IMR-90 (cell line): ENCODE measurements around the gene FTHL17. TPM values are rescaled to one million over a fixed set of nuclear protein-coding genes. Genes with fewer than 3 reads are reported as not detected.

Source experiments
- ATAC-seq: fragments of 200-7000 bp; cut with Tn5 transposase; 2 replicates; pipeline ENCODE4 v1.9.1; 2020; ENCODE audit warnings: low read depth, mild to moderate bottlenecking, moderate library complexity
- BruUV-seq: library from RNA; stranded (reverse); fragments of 400-500 nt; replicated peaks from 2 replicates; lab custom pipeline; 2021; lab: Mats Ljungman, UMichigan
- CTCF ChIA-PET: fragments of 300-600 bp; formaldehyde crosslinking; extraction: SDS; loops from one replicate; lab custom pipeline; 2021; ENCODE audit warnings: antibody characterized with exemption; lab: Yijun Ruan, JAX
- POLR2A ChIA-PET: fragments of 300-600 bp; sonication (Branson Sonifier 250); formaldehyde crosslinking; loops from one replicate; lab custom pipeline; 2022; ENCODE audit warnings: antibody characterized with exemption; ENCODE audit not compliant: unreplicated experiment; lab: Charles Lee
- DNase-seq: peaks from one replicate; pipeline ENCODE4 v3.0.0; 2013
- H2AFZ ChIP-seq: replicated peaks from 2 replicates; pipeline ENCODE3; 2013; ENCODE audit warnings: low read length, mild to moderate bottlenecking; ENCODE audit not compliant: poor library complexity
- H2AK5ac ChIP-seq: 2 replicates; pipeline ENCODE4 v1.6.1; 2013; ENCODE audit warnings: low read depth, low read length, inconsistent platforms
- H2AK9ac ChIP-seq: replicated peaks from 2 replicates; pipeline ENCODE3; 2013; ENCODE audit warnings: mild to moderate bottlenecking, low read depth, low read length, moderate library complexity; ENCODE audit not compliant: poor library complexity
- H2BK120ac ChIP-seq: 2 replicates; pipeline ENCODE4 v1.6.1; 2013; ENCODE audit warnings: low read depth, low read length, inconsistent platforms
- H2BK15ac ChIP-seq: 3 replicates; pipeline ENCODE4 v1.6.1; 2013; ENCODE audit warnings: low read depth, low read length, inconsistent platforms
- H2BK20ac ChIP-seq: 2 replicates; pipeline ENCODE4 v1.6.1; 2013; ENCODE audit warnings: low read depth, mild to moderate bottlenecking, inconsistent platforms, low read length, moderate library complexity
- H2BK5ac ChIP-seq: 2 replicates; pipeline ENCODE4 v1.6.1; 2013; ENCODE audit warnings: mild to moderate bottlenecking, low read depth, low read length, inconsistent platforms; ENCODE audit not compliant: poor library complexity, severe bottlenecking
- H3K14ac ChIP-seq: replicated peaks from 2 replicates; pipeline ENCODE4 v1.6.1; 2013; ENCODE audit warnings: low read depth, low read length, inconsistent platforms
- H3K18ac ChIP-seq: 2 replicates; pipeline ENCODE4 v1.6.1; 2013; ENCODE audit warnings: low read depth, low read length, control low read depth
- H3K23ac ChIP-seq: 2 replicates; pipeline ENCODE4 v1.6.1; 2013; ENCODE audit warnings: low read depth, low read length, inconsistent platforms
- H3K27ac ChIP-seq: 2 replicates; pipeline ENCODE4 v1.5.1; 2013; ENCODE audit warnings: mild to moderate bottlenecking, control low read depth, low read length; ENCODE audit not compliant: insufficient read depth
- H3K27me3 ChIP-seq: 2 replicates; pipeline ENCODE4 v1.6.1; 2013; ENCODE audit warnings: low read length; ENCODE audit not compliant: control insufficient read depth, insufficient read depth
- H3K36me3 ChIP-seq: 2 replicates; pipeline ENCODE4 v1.6.1; 2013; ENCODE audit warnings: low read length, mixed read lengths; ENCODE audit not compliant: control insufficient read depth, insufficient read depth
- H3K4ac ChIP-seq: 2 replicates; pipeline ENCODE4 v1.6.1; 2013; ENCODE audit warnings: low read depth, low read length, inconsistent platforms
- H3K4me1 ChIP-seq: 2 replicates; pipeline ENCODE4 v1.6.1; 2013; ENCODE audit warnings: low read length, mixed read lengths; ENCODE audit not compliant: control insufficient read depth, insufficient read depth
- H3K4me2 ChIP-seq: 2 replicates; pipeline ENCODE4 v1.6.1; 2013; ENCODE audit warnings: low read depth, mild to moderate bottlenecking, control low read depth, low read length, moderate library complexity
- H3K4me3 ChIP-seq: 2 replicates; pipeline ENCODE4 v1.5.1; 2013; ENCODE audit warnings: low read depth, mild to moderate bottlenecking, control low read depth, low read length, moderate library complexity; ENCODE audit not compliant: insufficient read depth
- H3K56ac ChIP-seq: 2 replicates; pipeline ENCODE4 v1.6.1; 2013; ENCODE audit warnings: low read length, inconsistent platforms; ENCODE audit not compliant: insufficient read depth; ENCODE audit errors: extremely low read depth
- H3K79me1 ChIP-seq, 2 experiments: 2 replicates each; pipeline ENCODE4 v1.6.1; 2013; ENCODE audit warnings: low read length in 2 of 2, inconsistent platforms in 1 of 2, low read depth in 1 of 2
- H3K9ac ChIP-seq: 2 replicates; pipeline ENCODE4 v1.6.1; 2013; ENCODE audit warnings: low read depth, low read length, control low read depth
- H3K9me1 ChIP-seq: 2 replicates; pipeline ENCODE4 v1.6.1; 2013; ENCODE audit warnings: low read length, inconsistent platforms; ENCODE audit not compliant: insufficient read depth
- H3K9me3 ChIP-seq: 2 replicates; pipeline ENCODE4 v1.6.1; 2013; ENCODE audit warnings: low read length; ENCODE audit not compliant: control insufficient read depth, insufficient read depth
- H4K20me1 ChIP-seq: 2 replicates; pipeline ENCODE4 v1.6.1; 2013; ENCODE audit warnings: low read length, inconsistent platforms; ENCODE audit not compliant: insufficient read depth
- H4K5ac ChIP-seq: 2 replicates; pipeline ENCODE4 v1.6.1; 2013; ENCODE audit warnings: mild to moderate bottlenecking, low read depth, low read length, control low read depth
- H4K8ac ChIP-seq, 2 experiments: 2 replicates each; pipeline ENCODE4 v1.6.1; 2013; ENCODE audit warnings: low read depth in 2 of 2, low read length in 2 of 2, control low read depth in 1 of 2, inconsistent platforms in 1 of 2
- H4K91ac ChIP-seq: 2 replicates; pipeline ENCODE4 v1.6.1; 2013; ENCODE audit warnings: low read depth, low read length, inconsistent platforms; ENCODE audit not compliant: insufficient read depth
- CEBPB ChIP-seq: IDR thresholded peaks from 2 replicates; pipeline ENCODE4 v1.6.1; 2012; ENCODE audit warnings: low read depth, low read length, improper control_type of control experiment
- MAZ ChIP-seq: IDR thresholded peaks from 2 replicates; pipeline ENCODE4 v1.6.1; 2012; ENCODE audit warnings: low read depth, mild to moderate bottlenecking, low read length, improper control_type of control experiment, moderate library complexity, borderline replicate concordance
- NFE2L2 ChIP-seq: fragments of 150-350 bp; IDR thresholded peaks from 2 replicates; pipeline ENCODE4 v1.6.1; 2016; ENCODE audit warnings: low read depth, mild to moderate bottlenecking, low read length
- RAD21 ChIP-seq: IDR thresholded peaks from 2 replicates; pipeline ENCODE4 v1.6.1; 2012; ENCODE audit warnings: low read length, improper control_type of control experiment
- RCOR1 ChIP-seq: IDR thresholded peaks from 2 replicates; pipeline ENCODE4 v1.6.1; 2012; ENCODE audit warnings: mild to moderate bottlenecking, low read length, improper control_type of control experiment; ENCODE audit not compliant: insufficient replicate concordance
- WGBS, 2 experiments: methylation state at CpG; one replicate each; pipeline versions ENCODE4 v1.1.5 to v1.1.7; 2013; ENCODE audit warnings: missing lambda C conversion rate in 2 of 2; ENCODE audit not compliant: insufficient read length in 1 of 2; ENCODE audit errors: extremely low coverage in 2 of 2; 5-methylcytosine and 5-hydroxymethylcytosine counted together
- dilution Hi-C: fragments of 300-500 bp; cut with HindIII; formaldehyde crosslinking; loops from one replicate; pipeline ENCODE4 v1.14.3; 2018; ENCODE audit warnings: low sequenced_read_pairs; ENCODE audit not compliant: unreplicated experiment
- in situ Hi-C: fragments of 300-500 bp; cut with MboI; formaldehyde crosslinking; loops from 3 replicates; pipeline ENCODE4 v1.14.3; 2019; ENCODE audit warnings: low sequenced_read_pairs, inconsistent platforms, mixed read lengths
- intact Hi-C: fragments of 100-400 bp; cut with micrococcal nuclease; formaldehyde crosslinking; loops from 2 replicates; pipeline ENCODE4 v1.10.0; 2022
- polyA plus RNA-seq, 3 experiments: library from polyadenylated mRNA; depleted of rRNA; stranded (reverse); fragments of >200 nt; gene quantifications; 2 replicates each; pipeline ENCODE4 v1.2.3, GENCODE V29; 2012; ENCODE audit warnings: low replicate concordance in 1 of 3
- total RNA-seq: library from RNA; depleted of rRNA; stranded (reverse); fragments of >200 nt; gene quantifications from 2 replicates; pipeline ENCODE4 v1.2.3, GENCODE V29; 2012

FTHL17 gene
- total and polyA plus RNA-seq, 2 of the 4 experiments (the other 2 are of a cell fraction), result not detected

DNA sequence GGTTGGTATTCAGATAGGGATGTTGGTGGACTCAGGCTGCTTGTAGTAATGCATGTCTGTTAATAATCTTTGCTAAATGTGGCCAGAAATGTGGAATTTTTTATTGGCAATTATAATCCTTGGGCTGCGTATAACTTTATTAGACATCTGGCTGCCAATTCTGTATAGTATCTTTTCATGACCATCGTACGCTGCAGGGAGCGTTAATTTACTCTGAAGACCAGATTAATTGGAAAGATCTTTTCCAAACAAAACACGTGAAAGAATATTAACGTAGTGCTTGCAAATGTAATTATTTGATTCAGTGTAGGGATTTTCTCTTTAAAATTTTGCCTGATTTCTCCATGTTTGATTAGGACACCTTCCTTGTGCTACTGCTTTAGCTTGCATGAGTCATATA, 38.8 kb upstream of the FTHL17 start:
- Histone ChIP-seq H4K8ac (no peak overlapping the region), H3K27ac (no peak overlapping the region), H4K5ac (no peak overlapping the region), H3K14ac (no peak overlapping the region), H3K23ac (no peak overlapping the region), H3K18ac (no peak overlapping the region), H3K4me2 (no peak overlapping the region), H3K9me1 (no peaks in the 10 kb centered on the region), H2AK9ac (no peak overlapping the region), H3K9me3 (no peaks in the 10 kb centered on the region), H2BK5ac (no peak overlapping the region), H3K27me3 (peaks cover 2% of the 10 kb centered on the region; the same call in 1 of the 2 replicates), H3K9ac (no peak overlapping the region), H2AK5ac (no peak overlapping the region), H2BK20ac (no peak overlapping the region), H4K20me1 (no peaks in the 10 kb centered on the region), H3K4ac (no peak overlapping the region), H3K4me3 (no peak overlapping the region), H2BK15ac (no peak overlapping the region), H3K36me3 (no peaks in the 10 kb centered on the region), H2AFZ (no peak overlapping the region), H3K56ac (no peak overlapping the region), H3K4me1 (no peaks in the 10 kb centered on the region), H3K79me1 (no peaks in the 10 kb centered on the region), H4K91ac (no peak overlapping the region), H2BK120ac (no peak overlapping the region)
- ChIA-PET CTCF (no interaction called here), POLR2A (no interaction called here)
- dilution Hi-C loops, result no loop called here
- DNase-seq (no peak), ATAC-seq (no peak)
- BruUV-seq, result no TSS peak
- TF ChIP-seq CEBPB, result no peak
- TF ChIP-seq MAZ, result no peak
- no peak for TF ChIP-seq RCOR1
- no peak for TF ChIP-seq NFE2L2
- no peak for TF ChIP-seq RAD21
- in situ Hi-C loops, result no loop called here
- intact Hi-C loops, result no loop called here
- WGBS, 2 experiments, result no CpG with 5 or more reads among the region's 6 CpGs
